ENCODE measurements around the gene MPO. TPM values are rescaled to one million over a fixed set of nuclear protein-coding genes. Genes with fewer than 3 reads are reported as not detected.

The MPO gene
- total RNA-seq, 1 experiment from 2014 or later: not detected

GRCh38 chr17:58247511-58248363 lies 33.0 kb downstream of the MPO start:
- no peak overlapping the region for H3K56ac ChIP-seq (ENCODE audit: insufficient read length, low read depth, low read length)
- no peak overlapping the region for H3K14ac ChIP-seq (ENCODE audit: insufficient read depth, low read length)
- Mint-ChIP-seq H3K27me3 (ENCODE audit: low read depth) (peaks cover 97% of the 10 kb centered on the region), H3K27ac (no peak overlapping the region), H3K4me3 (no peak overlapping the region), H3K9me3 (peaks cover 9% of the 10 kb centered on the region in 2 experiments), H3K4me1 (peaks cover 11 to 14% of the 10 kb centered on the region in 2 experiments), H3K36me3 (ENCODE audit: insufficient read depth in 1 of 3, low read depth in 3 of 3) (peaks cover 0 to 6% (median 6%) of the 10 kb centered on the region in 3 experiments; a peak in 4 of 7 replicates)
- DNase-seq: no peak
- no peaks in the 10 kb centered on the region for H3K79me2 ChIP-seq (ENCODE audit: insufficient read depth, low read length)
- no peak overlapping the region for H3K18ac ChIP-seq (ENCODE audit: insufficient read length, low read depth, low read length)
- H4K5ac ChIP-seq (ENCODE audit: insufficient read length, low read depth, low read length): no peak overlapping the region
- H2BK12ac ChIP-seq (ENCODE audit: insufficient read length, low read depth, low read length): no peak overlapping the region
- H4K8ac ChIP-seq (replicated peaks; ENCODE audit: insufficient read length, low read depth, low read length): no peak overlapping the region
- H4K20me1 ChIP-seq (ENCODE audit: control insufficient read depth, insufficient read depth, insufficient read length): no peaks in the 10 kb centered on the region
- no CpG with 5 or more reads among the region's 10 CpGs for WGBS (ENCODE audit: extremely low coverage, insufficient read length, low lambda C conversion rate)
- no peak overlapping the region for H3K4me2 ChIP-seq (ENCODE audit: insufficient read depth, insufficient read length, low read length)
- no peak overlapping the region for H4K91ac ChIP-seq (ENCODE audit: insufficient read length, low read depth, low read length)
- no peak overlapping the region for H3K23ac ChIP-seq (ENCODE audit: insufficient read length, low read depth, low read length)
- H2BK15ac ChIP-seq (ENCODE audit: low read depth, low read length): no peak overlapping the region
- H3K9me3 ChIP-seq (ENCODE audit: control insufficient read depth, low read depth, low read length): peaks cover 8% of the 10 kb centered on the region
- peaks cover 38% of the 10 kb centered on the region for H3K27me3 ChIP-seq (ENCODE audit: insufficient read depth, low read length)
- no peak overlapping the region for H2BK120ac ChIP-seq (ENCODE audit: low read depth, low read length, poor library complexity, severe bottlenecking)
- no peak overlapping the region for H3K4ac ChIP-seq (ENCODE audit: low read depth, low read length)
- H2BK5ac ChIP-seq (ENCODE audit: insufficient read length, low read length): no peak overlapping the region
- no peak overlapping the region for H3K27ac ChIP-seq (ENCODE audit: insufficient read length, low read depth, low read length)
- no peaks in the 10 kb centered on the region for H3K79me1 ChIP-seq (ENCODE audit: insufficient read depth, low read depth, low read length, poor library complexity, severe bottlenecking)
- no peak overlapping the region for H2AK5ac ChIP-seq (ENCODE audit: insufficient read length, low read length)
- H3K23me2 ChIP-seq (ENCODE audit: insufficient read length, low read depth, low read length, poor library complexity, severe bottlenecking): peaks cover 8% of the 10 kb centered on the region
- TF ChIP-seq CTCF (conservative IDR thresholded peaks at IDR 0.05): no peak
- no peak overlapping the region for H3K9ac ChIP-seq (ENCODE audit: extremely low read depth, insufficient read length, low read length)
- no peak overlapping the region for H3T11ph ChIP-seq (ENCODE audit: low read length)
- H2AFZ ChIP-seq (ENCODE audit: low read length): no peak overlapping the region
- no peaks in the 10 kb centered on the region; the same call in 1 of the 2 replicates for H3K4me1 ChIP-seq (ENCODE audit: insufficient read depth, low read length)
- no peak overlapping the region for H2BK20ac ChIP-seq (ENCODE audit: low read depth, low read length, poor library complexity, severe bottlenecking)
